ENCODE results near the gene SSTR3. TPM values are rescaled to one million over a fixed set of nuclear protein-coding genes. Genes with fewer than 3 reads are reported as not detected.
"Not testable (repeated sequence)": the region's sequence is repeated elsewhere in the genome, so short reads cannot be mapped to it uniquely, and the experiment has no call there.

The SSTR3 gene
- polyA plus RNA-seq, 1 donor = not detected

GRCh38 chr22:37181681-37182080 lies 30.6 kb downstream of the SSTR3 start:
- DNase-seq (ENCODE audit: low read depth) = no peak

DNA sequence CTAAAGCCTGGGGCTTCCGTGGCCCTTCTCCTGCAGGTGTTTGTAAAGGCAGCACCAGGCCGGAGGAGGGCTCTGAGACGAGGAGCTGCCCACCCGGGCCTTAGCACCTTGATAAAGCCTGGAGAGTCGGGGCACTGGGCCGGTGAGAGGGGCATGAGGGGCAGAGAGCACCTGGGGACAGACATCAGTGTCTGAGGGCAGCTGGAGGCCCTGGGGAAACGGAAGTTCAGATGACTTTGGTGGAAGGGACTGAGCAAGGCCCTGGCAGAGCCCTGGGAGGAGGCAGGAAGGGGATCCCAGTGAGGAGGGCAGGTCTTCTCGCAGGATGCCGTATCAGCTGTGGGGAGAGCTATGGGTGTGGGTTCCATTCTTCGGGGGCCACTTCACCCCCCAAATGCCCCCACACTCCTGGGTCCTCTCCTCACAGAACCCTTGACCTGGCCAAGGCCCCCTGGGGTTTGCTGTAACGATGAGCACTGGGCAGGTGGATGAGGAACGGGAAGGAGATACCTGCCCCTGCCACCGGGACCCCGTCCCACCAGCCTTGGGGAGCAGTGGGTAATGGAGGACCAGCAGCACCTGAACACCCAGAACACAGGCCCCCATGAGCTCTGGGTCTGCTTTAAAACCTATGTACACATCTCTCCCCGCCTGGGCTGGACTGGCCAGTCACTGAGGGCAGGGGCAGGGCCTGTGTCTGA lies 31.6 kb downstream of the SSTR3 start:
- DNase-seq (ENCODE audit: low read depth) = no peak

GRCh38 chr22:37179622-37180420 lies 32.5 kb downstream of the SSTR3 start:
- DNase-seq (ENCODE audit: low read depth) = no peak

- DNase-seq (ENCODE audit: low read depth) = no peak
Measured at GRCh38 chr22:37179126-37179470, 33.2 kb downstream of the SSTR3 start.

DNA sequence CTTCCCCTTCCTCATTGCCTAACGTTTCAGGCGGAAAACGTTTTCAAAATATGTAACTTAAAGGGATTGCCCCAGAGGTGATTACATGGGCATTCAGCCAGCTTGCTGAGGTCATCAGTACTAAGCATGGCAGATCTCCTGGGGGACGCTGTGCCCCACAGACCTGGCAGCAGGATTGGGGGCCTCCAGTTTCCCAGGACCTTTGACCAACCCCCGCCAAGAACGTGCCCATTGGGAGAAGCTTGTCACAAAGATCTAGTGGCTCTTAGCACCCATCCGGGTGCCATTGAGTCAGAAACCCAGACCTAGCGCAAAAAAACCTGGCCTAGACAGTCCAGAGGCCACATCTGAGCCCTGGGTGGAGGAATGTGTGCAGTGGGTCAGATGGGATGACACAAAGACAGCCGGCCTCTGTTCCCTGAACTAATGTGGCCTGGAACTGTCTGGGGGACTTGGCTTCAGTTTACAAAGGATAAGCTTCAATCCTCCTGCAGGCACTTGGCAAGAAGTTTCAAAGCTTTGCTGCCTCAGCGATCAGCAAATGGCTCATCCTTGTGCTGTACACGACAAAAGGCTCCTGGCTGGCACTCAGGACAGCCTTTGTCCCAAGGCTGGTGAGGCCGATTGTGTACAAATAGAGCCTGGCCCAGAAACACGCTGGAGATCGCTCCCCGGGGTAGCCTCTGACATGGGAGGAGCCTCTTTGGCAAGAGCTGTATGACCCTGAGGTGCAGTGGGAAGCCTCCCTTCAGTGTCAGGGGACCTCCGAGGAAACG lies 33.7 kb downstream of the SSTR3 start:
- no peak for DNase-seq (ENCODE audit: low read depth)

DNA sequence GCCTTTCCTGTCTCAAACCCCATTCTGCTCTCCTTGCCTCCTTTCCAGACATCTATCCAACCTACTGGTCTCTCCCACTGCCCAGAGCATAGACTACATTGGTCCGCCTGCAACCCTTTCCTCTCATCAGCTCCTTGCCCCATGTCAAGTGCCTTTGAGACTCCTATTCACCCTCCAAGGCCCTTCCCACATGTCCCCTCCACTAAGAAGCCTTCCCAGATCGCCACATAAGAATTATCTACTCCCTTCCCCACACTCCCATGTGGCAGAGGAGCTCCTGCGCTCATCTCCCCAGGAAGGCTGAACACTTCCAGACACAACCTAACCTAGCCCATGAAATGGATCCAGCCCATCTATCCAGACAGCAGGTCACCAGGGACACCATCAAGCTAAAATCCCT lies 34.5 kb downstream of the SSTR3 start:
- DNase-seq (ENCODE audit: low read depth) = no peak

- no peak for DNase-seq (ENCODE audit: low read depth)
Measured at GRCh38 chr22:37177221-37177620, 35.1 kb downstream of the SSTR3 start.

GRCh38 chr22:37176464-37177061 lies 35.7 kb downstream of the SSTR3 start:
- DNase-seq (ENCODE audit: low read depth) = peak; percentile 89

DNA sequence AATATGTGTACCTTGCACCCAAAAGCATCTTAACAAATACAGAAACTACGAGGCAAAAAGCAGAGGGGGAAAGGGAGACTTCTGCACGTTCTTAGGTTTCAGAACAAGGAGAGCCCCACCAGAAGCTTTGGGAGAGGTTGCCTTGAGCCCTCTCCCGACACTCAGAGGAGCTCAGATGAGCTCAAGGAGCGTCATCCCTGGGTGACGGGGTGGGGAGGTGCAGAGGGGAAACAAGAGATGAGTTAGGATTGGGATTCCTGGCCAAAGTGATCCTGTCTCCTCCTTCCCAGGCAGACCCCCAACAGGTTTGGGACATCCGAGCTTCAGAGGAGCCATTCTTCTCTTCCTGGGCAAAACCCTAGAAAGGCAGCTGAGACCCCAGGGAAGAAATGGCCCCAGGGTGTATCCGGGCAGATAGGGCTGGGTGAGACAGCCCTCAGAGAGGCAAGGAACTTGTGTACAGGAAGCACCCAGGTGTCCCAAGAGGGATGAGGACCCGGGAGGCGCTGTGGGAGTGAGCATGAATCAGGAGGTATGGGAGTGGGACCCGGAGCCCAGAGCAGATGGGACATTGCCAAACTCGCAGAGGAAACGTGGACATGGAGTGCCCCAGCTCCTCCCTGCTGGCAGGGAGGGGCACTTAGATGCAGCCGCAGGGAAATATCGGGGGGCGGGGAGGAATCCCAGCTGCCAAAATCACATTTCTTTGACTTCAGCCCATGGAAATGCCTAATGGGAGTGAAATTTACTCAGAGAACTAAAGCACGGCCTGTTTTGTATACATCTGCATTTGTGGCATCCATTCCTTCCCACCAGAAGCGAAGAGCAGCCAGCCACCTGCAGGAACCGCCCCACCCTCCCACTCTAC lies 36.6 kb downstream of the SSTR3 start:
- DNase-seq (ENCODE audit: low read depth) = no peak

DNA sequence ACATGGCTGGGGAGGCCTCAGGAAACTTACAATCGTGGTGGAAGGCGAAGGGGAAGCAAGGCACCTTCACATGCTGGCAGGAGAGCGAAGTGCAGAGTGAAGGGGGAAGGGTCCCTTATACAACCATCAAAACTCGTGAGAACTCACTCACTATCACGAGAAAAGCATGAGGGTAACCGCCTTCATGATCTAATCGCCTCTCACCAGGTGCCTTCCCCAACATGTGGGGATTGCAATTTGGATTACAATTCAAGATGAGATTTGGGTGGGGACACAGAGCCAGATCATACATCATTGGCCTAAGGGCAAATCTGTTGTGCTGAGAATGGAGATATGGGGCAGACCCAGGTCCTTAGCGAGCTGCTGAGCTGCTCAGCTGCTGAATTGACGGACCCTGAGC lies 37.3 kb downstream of the SSTR3 start:
- DNase-seq (ENCODE audit: low read depth) = no peak

GRCh38 chr22:37173709-37174108 lies 38.6 kb downstream of the SSTR3 start:
- no peak for DNase-seq (ENCODE audit: low read depth)

DNA sequence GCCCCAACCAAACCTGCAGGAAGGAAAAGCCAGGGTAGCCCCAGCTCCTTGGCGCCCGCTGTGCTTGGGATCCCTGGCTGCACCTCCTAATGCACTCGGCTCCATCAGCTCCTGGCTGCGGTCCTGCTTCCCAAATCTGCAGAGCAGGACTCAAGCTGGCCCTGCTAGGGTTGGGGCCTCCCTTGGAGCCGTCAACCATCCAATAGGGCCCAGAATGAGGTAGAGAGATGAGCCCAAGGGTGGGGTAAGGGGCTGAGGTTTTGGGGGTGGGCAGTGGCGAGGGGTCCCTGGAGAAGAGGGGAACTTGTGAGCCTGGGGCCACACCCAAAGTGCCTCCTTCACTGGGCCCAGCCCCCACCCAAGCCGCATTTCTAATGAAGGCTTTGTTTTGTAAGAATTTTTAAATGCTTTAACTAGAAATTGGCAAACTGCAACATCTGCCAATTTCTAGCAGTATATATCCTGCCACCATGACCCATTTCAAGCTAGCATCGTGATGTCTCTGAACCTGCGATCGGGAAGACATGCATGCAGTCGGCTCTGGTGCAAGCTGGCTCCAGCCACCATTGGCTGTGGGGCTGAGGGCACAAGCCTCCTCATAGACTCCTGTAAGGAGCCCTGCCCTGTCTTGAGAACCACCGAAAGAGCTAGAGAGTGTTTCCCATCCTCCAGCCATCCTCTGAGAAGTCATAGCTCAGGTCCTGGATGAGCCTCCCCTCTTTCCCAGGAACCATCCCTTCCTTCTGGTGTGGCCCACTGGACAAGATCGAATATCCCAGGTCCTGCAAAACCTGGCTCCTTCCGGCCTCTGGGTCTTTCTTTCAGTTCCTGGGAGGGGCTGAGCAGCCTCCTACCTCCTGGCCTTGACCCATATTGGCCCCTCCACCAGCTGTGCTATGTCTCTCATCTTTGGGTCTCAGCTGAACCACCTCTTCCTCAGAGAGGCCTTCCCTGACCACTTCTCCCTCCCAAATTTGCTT lies 39.7 kb downstream of the SSTR3 start:
- DNase-seq (ENCODE audit: low read depth) = no peak

- DNase-seq (ENCODE audit: low read depth) = no peak
Measured at GRCh38 chr22:37171662-37172061, 40.6 kb downstream of the SSTR3 start.

- not testable (repeated sequence) for DNase-seq (ENCODE audit: low read depth)
Measured at GRCh38 chr22:37170689-37171405, 41.4 kb downstream of the SSTR3 start.

GRCh38 chr22:37169947-37170688 lies 42.2 kb downstream of the SSTR3 start:
- DNase-seq (ENCODE audit: low read depth) = no peak

- no peak for DNase-seq (ENCODE audit: low read depth)
Measured at GRCh38 chr22:37169406-37169805, 42.9 kb downstream of the SSTR3 start.

DNA sequence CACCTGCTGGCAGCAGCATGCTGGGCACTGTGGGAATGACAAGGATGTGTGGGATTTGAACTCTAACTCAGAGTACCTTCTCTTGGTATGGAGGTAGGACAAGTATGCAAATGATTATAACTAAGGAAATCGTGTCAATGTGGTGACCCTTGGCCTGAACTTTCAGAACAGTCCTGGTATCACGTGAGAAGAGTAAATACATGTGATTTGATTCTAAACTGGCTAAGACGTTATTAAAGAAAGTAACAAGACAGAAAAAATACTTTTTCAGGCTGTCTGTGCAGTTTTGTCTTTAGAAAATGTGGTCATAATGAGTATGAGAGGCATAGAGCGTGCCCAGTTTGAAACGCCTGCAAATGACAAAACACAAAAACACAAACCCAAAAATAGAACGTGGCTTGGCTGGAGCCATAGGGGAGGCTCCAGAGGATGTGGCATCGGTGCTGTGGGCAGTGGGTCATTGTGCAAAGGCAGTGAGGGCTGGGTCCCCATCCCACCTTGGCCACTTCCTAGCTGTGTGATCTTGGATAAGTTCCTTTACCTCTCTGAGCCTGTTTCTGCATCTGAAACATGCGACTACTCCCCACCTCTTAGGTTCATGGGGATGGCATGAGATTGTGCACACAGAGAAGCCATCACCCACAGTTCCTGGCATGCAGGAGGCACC lies 44.2 kb downstream of the SSTR3 start:
- no peak for DNase-seq (ENCODE audit: low read depth)
